ENCODE data around the gene SEMA4C.

SEMA4C gene

GRCh38 chr2:96843538-96844268 is 26.2 kb downstream of the SEMA4C start, which contains the start of gene ANKRD23:
ANKRD23 (minus strand) TSS chr2:96844021; CDS start chr2:96843992, 29 bp downstream.
- DNase-seq (ENCODE audit: low read depth in 2 of 2, low spot score in 1 of 2): no peak

GRCh38 chr2:96842600-96842999 is 27.3 kb downstream of the SEMA4C start:
- DNase-seq (ENCODE audit: low read depth in 2 of 2, low spot score in 1 of 2): no peak

- DNase-seq (ENCODE audit: low read depth in 2 of 2, low spot score in 1 of 2): no peak
These were observed 28.0 kb downstream of the SEMA4C start for GRCh38 chr2:96841701-96842495.

- no peak for DNase-seq (ENCODE audit: low read depth in 2 of 2, low spot score in 1 of 2)
These were observed 29.7 kb downstream of the SEMA4C start for GRCh38 chr2:96839875-96840850.

- peak; percentile 40 to 68 for DNase-seq (ENCODE audit: low read depth in 2 of 2, low spot score in 1 of 2)
These were observed 30.5 kb downstream of the SEMA4C start for GRCh38 chr2:96839293-96839874.

- DNase-seq (ENCODE audit: low read depth in 2 of 2, low spot score in 1 of 2): no peak
These were observed 31.3 kb downstream of the SEMA4C start for GRCh38 chr2:96838345-96839292.

GRCh38 chr2:96837575-96837974 is 32.3 kb downstream of the SEMA4C start:
- DNase-seq (ENCODE audit: low read depth in 2 of 2, low spot score in 1 of 2): no peak

GRCh38 chr2:96835830-96836229 is 34.0 kb downstream of the SEMA4C start:
- no peak for DNase-seq (ENCODE audit: low read depth in 2 of 2, low spot score in 1 of 2)

GRCh38 chr2:96832754-96833507 is 36.9 kb downstream of the SEMA4C start:
- no peak for DNase-seq (ENCODE audit: low read depth in 2 of 2, low spot score in 1 of 2)

- no peak for DNase-seq (ENCODE audit: low read depth in 2 of 2, low spot score in 1 of 2)
These were observed 37.5 kb downstream of the SEMA4C start for GRCh38 chr2:96832408-96832753.

- no peak for DNase-seq (ENCODE audit: low read depth in 2 of 2, low spot score in 1 of 2)
These were observed 38.2 kb downstream of the SEMA4C start for GRCh38 chr2:96831679-96832078.

GRCh38 chr2:96830044-96830562 is 39.8 kb downstream of the SEMA4C start:
- no peak for DNase-seq (ENCODE audit: low read depth in 2 of 2, low spot score in 1 of 2)

- no peak for DNase-seq (ENCODE audit: low read depth in 2 of 2, low spot score in 1 of 2)
These were observed 41.0 kb downstream of the SEMA4C start for GRCh38 chr2:96828874-96829273.

- DNase-seq (ENCODE audit: low read depth in 2 of 2, low spot score in 1 of 2): no peak
These were observed 41.4 kb downstream of the SEMA4C start for GRCh38 chr2:96828436-96828835.

GRCh38 chr2:96826546-96827278 is 43.2 kb downstream of the SEMA4C start:
- DNase-seq (ENCODE audit: low read depth in 2 of 2, low spot score in 1 of 2): no peak

GRCh38 chr2:96825057-96825456 is 44.8 kb downstream of the SEMA4C start:
- no peak for DNase-seq (ENCODE audit: low read depth in 2 of 2, low spot score in 1 of 2)

- no peak for DNase-seq (ENCODE audit: low read depth in 2 of 2, low spot score in 1 of 2)
These were observed 45.6 kb downstream of the SEMA4C start for GRCh38 chr2:96824079-96824870.
